ENCODE data around the gene TENM4. TPM values are rescaled to one million over a fixed set of nuclear protein-coding genes. Genes with fewer than 3 reads are reported as not detected.
A peak's percentile ranks its signal among the peaks of the same experiment; 100 is the strongest.

Gene TENM4
- total and polyA plus RNA-seq, 5 experiments from 2014 or later = not detected

DNA sequence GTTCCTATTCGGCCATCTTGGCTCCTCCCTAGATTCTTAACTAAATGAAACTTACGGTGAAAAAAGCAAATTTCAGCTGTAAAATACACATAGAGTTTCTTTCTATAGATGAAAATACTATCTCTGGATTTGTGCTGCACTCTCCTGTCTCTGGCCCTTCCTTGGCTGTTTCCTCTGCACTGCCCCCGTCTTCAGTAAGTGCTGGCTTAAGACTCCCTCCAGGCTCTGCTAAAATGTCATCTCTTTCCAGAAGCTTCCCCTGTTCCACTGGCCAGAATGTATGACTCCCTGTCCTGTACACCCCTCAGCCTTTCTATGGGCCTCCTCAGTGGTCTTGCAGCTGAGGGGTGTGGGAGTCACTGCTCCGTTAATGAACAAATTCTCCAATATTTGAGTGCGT lies 757.1 kb downstream of the TENM4 start:
- POLR2A ChIA-PET = no interaction called here
- no peak for DNase-seq
- Mint-ChIP-seq H3K27me3 (peaks cover 9 to 35% (median 19%) of the 10 kb centered on the region in 5 donors), H3K9me3 (peaks cover 0 to 15% (median 5%) of the 10 kb centered on the region in 9 donors), H3K4me3 (peak overlapping the region in 1 of 10 donors; percentile 5), H3K36me3 (peaks cover 0 to 6% (median 0%) of the 10 kb centered on the region in 3 donors), H3K4me1 (peaks cover 0 to 6% (median 1%) of the 10 kb centered on the region in 4 donors), H3K27ac (no peak overlapping the region)
- no peak for ATAC-seq

DNA sequence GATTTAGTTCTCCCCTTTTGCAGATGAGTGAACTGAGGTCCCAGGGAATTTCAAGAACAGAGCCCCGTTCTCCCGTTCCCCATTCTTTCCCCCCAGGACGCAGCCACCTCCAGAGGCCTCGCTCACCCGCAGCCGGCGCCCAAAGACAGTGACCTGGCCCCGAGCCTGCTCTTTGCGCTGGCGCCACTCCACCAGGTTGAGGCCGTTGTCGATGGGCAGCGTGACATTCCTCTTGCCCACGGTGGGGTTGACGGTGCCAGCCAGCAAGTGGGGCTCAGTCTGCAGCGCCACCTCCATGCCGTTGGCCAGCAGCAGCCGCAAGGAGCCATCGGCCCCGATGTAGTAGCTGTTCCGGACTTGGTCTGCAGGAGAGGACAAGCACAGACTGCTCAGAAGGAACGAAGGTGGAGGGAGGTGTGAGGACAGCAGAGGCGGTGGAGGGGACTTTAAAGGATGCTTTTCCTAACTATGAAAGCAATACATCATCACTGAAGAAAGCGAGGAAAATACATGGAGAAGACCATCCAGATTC lies 764.7 kb downstream of the TENM4 start:
- H3K4me1 Mint-ChIP-seq = no peaks in the 10 kb centered on the region
- DNase-seq (no peak), ATAC-seq (no peak)
- H3K27ac Mint-ChIP-seq = no peak overlapping the region
- H3K9me3 Mint-ChIP-seq = peaks cover 0 to 1% (median 0%) of the 10 kb centered on the region in 9 donors
- no peak overlapping the region for H3K4me3 Mint-ChIP-seq
- no peaks in the 10 kb centered on the region for H3K27me3 Mint-ChIP-seq
- no peaks in the 10 kb centered on the region for H3K36me3 Mint-ChIP-seq
- POLR2A ChIA-PET = no interaction called here

DNA sequence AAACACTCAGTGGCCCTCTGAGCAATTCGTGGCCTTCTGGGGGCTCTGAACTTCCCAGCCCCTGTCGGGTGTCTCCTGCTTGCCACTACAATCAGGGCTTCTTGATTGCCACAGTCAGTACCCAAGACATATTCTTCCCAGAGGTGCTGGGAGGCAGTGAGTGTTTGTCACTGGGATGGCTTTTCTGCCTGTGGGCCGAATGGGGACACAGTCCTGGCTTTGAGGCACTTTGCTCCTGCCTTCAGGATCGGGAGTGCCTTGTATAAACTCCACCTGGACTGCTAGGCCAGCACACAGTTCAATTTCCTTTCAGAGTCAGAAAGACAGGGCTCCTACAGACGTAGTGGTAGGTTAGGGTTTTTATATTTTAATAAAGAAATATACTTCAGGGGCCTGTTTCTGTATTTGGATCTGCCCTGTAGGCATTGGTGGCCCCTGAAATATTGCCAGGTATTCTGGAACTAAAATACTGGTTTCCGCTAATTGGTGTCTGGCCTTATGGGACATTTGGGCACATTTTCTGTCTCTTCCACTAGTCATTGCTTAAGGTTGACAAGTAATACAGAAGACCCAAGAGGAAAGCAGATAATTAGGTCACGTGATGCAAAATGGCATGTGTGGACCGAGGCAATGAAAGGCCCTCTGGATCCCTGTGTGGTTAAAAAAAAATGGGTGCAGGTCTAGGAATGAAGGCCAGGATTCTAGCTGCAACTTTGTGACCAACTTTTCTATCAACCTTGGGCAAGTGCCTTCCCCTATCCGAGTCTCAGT lies 767.8 kb downstream of the TENM4 start:
- Mint-ChIP-seq H3K27me3 (peaks cover 0 to 9% (median 1%) of the 10 kb centered on the region in 5 donors), H3K27ac (no peak overlapping the region), H3K4me1 (no peaks in the 10 kb centered on the region), H3K9me3 (peaks cover 0 to 2% (median 0%) of the 10 kb centered on the region in 9 donors), H3K36me3 (no peaks in the 10 kb centered on the region), H3K4me3 (no peak overlapping the region)
- DNase-seq (no peak), ATAC-seq (no peak)
- POLR2A ChIA-PET = no interaction called here

DNA sequence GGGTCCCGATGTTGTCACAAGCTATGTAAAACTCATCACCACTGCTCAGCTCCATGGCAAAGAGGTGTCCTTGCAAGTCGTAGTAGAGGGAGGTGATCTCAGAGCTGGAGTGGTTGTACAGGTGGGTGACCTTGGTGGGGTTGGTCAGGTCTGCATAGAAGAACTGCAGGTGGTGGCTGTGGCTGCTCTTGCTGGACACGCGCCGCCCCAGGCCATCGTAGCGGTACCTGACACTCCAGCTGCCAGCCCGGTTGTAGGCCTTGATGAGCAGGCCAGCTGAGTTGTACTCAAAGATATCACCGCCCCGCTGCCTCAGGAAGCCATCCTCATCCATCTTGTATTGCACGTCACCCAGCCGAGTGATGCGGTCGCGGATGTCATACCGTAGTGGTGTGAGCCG lies 771.6 kb downstream of the TENM4 start:
- Mint-ChIP-seq H3K36me3 (no peaks in the 10 kb centered on the region), H3K27me3 (peaks cover 0 to 11% (median 2%) of the 10 kb centered on the region in 5 donors), H3K4me3 (no peak overlapping the region), H3K4me1 (no peaks in the 10 kb centered on the region), H3K9me3 (peaks cover 0 to 2% (median 0%) of the 10 kb centered on the region in 9 donors), H3K27ac (no peak overlapping the region)
- no peak for ATAC-seq
- POLR2A ChIA-PET = no interaction called here
- DNase-seq = no peak

DNA sequence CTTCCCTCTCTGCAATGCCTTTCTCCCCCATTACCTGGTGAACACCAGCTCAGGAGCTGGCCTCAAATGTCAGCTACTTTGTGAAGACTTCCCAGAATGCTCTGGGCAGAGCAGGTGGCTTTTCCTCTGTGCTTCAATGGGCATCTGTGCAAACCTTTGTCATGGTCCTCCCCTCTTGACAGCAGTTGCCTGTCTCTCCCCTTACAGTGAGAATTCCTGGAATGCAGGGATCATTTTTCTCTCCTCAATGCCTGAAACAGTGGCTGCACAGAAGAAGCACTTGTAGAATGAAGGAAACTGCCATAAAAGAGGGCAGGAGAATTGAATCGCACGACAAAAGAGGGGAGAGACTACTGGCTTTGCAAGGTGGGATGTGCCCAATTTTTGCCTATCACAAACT lies 773.4 kb downstream of the TENM4 start:
- DNase-seq = no peak
- H3K27ac Mint-ChIP-seq = no peak overlapping the region
- no peak overlapping the region for H3K4me3 Mint-ChIP-seq
- H3K27me3 Mint-ChIP-seq = peaks cover 4 to 12% (median 7%) of the 10 kb centered on the region in 5 donors
- no peaks in the 10 kb centered on the region for H3K4me1 Mint-ChIP-seq
- ATAC-seq = no peak
- POLR2A ChIA-PET = no interaction called here
- H3K36me3 Mint-ChIP-seq = no peaks in the 10 kb centered on the region
- H3K9me3 Mint-ChIP-seq = peaks cover 0 to 2% (median 0%) of the 10 kb centered on the region in 9 donors

DNA sequence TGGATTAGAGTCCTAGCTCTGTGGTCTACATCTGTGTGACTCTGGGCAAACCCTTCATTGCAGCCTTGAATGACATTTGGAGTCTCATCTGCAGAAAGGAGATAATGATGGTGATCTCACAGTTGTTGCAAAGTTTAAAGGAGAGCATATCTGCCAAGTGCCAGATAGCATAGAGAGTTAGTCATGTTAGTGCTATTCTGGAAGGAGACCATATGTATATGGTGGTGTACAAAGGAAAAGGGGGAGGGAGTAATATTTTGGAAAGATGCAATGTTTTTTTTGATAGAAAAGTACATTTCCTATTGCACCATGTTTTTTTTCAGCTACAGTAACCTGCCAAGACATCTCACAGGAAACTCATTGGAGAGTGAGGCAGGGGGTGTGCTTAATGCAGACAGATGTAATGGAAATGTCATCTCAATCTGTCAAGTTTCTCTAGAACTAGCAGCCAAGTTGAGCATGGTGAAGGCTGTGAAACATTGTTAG lies 774.1 kb downstream of the TENM4 start:
- POLR2A ChIA-PET = no interaction called here

DNA sequence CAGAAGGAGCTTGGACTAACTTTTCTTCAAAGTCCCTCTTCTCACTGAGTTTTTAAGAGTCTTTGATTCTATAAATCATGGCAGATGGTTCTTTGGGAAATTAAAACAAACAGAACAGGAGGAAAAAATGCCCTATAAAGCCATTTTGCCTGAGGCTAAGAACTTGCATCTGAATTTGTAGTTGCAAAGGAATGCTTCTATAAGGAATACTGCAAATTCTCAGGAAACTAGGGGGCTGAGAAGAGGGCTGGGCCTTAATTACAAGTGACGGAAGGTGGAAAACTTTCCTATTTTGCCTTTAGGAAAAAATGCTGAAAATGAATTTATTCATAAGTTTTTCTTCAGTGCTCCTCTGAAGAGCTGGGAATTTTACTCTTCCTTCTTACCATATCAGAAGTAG lies 776.2 kb downstream of the TENM4 start:
- no peak overlapping the region for H3K27ac Mint-ChIP-seq

More for the DNA sequence above, 774.1 kb downstream of the TENM4 start:
- ATAC-seq (no peak), DNase-seq (no peak)
- Mint-ChIP-seq H3K4me3 (no peak overlapping the region), H3K27me3 (peaks cover 4 to 13% (median 11%) of the 10 kb centered on the region in 5 donors), H3K27ac (no peak overlapping the region), H3K9me3 (peaks cover 0 to 2% (median 0%) of the 10 kb centered on the region in 9 donors), H3K36me3 (no peaks in the 10 kb centered on the region), H3K4me1 (no peaks in the 10 kb centered on the region)

DNA sequence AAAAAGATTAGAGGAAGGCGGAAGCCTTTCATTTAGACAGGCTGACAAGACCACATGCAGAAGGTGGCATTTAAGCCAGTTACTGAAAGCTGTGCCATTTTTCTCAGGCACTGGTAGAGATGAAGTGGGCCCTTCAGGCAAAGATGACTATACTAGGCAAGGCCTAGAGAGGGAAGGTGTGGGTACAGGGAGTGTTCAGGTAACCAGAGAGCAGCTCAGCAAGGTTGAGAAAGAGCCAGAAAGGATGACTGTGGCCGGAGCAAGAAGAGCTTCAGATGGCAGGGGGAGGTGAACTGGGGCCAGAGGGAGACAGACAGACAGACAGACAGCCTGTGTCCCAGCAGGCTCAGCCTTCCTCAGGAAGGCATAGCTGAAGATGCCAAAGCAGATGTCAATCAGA lies 778.0 kb downstream of the TENM4 start:
- H3K27ac Mint-ChIP-seq = no peak overlapping the region
- no peak for ATAC-seq
- H3K4me3 Mint-ChIP-seq = no peak overlapping the region
- no peaks in the 10 kb centered on the region for H3K9me3 Mint-ChIP-seq
- H3K4me1 Mint-ChIP-seq = no peaks in the 10 kb centered on the region
- POLR2A ChIA-PET = no interaction called here
- no peak for DNase-seq
- no peaks in the 10 kb centered on the region for H3K36me3 Mint-ChIP-seq
- peaks cover 3 to 12% (median 4%) of the 10 kb centered on the region in 5 donors for H3K27me3 Mint-ChIP-seq

More for the DNA sequence above, 776.2 kb downstream of the TENM4 start:
- H3K9me3 Mint-ChIP-seq = peaks cover 0 to 2% (median 0%) of the 10 kb centered on the region in 9 donors
- H3K36me3 Mint-ChIP-seq = no peaks in the 10 kb centered on the region
- POLR2A ChIA-PET = no interaction called here
- ATAC-seq = no peak
- no peak overlapping the region for H3K4me3 Mint-ChIP-seq
- no peaks in the 10 kb centered on the region for H3K4me1 Mint-ChIP-seq
- H3K27me3 Mint-ChIP-seq = peaks cover 4 to 16% (median 11%) of the 10 kb centered on the region in 5 donors
- no peak for DNase-seq

DNA sequence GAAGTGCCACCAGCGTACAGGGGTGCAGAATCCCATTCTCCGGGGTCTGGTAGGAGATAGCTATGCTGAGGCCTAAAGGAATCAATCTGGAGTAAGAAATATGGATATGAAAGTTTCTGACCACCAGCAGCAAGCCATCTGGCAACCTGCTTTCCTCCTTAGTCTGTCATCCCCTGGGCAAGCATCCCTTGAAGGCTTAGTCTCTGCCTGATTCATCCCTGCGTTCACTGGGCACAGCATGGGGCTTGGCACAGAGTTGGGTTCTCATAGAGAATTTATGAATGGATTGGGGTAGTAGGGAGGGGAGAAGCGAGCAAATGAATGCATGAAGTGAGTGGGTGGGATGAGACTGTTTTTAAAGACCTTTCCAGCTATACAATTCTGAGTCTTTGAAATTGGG lies 780.4 kb downstream of the TENM4 start:
- no peak overlapping the region for H3K4me3 Mint-ChIP-seq
- POLR2A ChIA-PET = no interaction called here
- no peak for DNase-seq
- H3K9me3 Mint-ChIP-seq = no peaks in the 10 kb centered on the region
- H3K27me3 Mint-ChIP-seq = peaks cover 0 to 11% (median 7%) of the 10 kb centered on the region in 5 donors
- no peaks in the 10 kb centered on the region for H3K4me1 Mint-ChIP-seq
- H3K27ac Mint-ChIP-seq = no peak overlapping the region
- no peaks in the 10 kb centered on the region for H3K36me3 Mint-ChIP-seq
- ATAC-seq = no peak

DNA sequence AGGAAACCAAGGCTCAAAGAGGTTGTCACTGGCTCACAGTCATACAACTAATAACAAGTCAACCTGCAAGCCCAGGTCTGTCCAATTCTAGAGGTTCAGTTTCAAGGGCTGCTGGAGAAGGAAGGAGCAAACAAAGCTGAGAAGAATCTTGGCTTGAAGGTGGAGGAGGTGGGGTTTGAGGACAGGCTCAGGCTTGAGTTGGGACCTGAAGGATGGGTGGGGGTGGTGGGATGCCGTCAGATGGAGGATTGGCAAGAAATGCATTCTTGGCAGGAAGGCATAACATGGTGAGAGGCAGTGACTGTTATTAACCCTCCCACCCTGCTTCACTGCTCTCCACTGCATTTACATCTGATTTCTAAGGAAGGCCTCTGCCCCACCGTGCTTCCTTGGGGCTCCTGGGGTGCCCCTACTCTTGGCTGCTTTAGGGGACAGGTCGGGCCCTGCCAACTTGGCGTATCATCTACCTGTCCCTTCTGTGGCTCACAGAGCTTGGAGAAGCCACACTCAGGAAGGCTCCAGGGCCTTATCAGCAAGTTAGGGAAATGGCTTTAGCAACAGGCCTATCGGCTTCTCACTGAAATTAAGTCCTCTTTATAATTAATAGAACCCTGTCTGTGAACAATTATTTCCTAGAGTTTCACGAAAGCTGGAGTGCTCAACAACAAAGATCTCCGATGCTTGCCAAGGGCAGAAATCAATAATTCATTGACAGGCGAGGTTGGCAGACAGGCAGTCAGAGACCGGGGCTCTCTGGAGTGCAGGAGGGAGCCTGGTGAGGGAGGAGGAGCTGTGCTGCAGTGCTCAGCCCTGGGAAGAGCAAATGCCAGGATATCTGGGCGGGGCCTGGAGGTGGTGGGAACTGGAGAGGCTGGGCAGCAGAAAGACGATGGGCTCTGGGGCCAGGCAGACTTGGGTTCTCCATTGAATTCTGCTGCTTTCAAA lies 781.2 kb downstream of the TENM4 start:
- Mint-ChIP-seq H3K4me1 (no peaks in the 10 kb centered on the region), H3K27ac (peak overlapping the region in 2 of 10 donors; percentile 57 to 60), H3K36me3 (no peaks in the 10 kb centered on the region), H3K9me3 (no peaks in the 10 kb centered on the region), H3K4me3 (no peak overlapping the region), H3K27me3 (peaks cover 0 to 11% (median 7%) of the 10 kb centered on the region in 5 donors)
- ATAC-seq (no peak), DNase-seq (no peak)
- POLR2A ChIA-PET = no interaction called here

DNA sequence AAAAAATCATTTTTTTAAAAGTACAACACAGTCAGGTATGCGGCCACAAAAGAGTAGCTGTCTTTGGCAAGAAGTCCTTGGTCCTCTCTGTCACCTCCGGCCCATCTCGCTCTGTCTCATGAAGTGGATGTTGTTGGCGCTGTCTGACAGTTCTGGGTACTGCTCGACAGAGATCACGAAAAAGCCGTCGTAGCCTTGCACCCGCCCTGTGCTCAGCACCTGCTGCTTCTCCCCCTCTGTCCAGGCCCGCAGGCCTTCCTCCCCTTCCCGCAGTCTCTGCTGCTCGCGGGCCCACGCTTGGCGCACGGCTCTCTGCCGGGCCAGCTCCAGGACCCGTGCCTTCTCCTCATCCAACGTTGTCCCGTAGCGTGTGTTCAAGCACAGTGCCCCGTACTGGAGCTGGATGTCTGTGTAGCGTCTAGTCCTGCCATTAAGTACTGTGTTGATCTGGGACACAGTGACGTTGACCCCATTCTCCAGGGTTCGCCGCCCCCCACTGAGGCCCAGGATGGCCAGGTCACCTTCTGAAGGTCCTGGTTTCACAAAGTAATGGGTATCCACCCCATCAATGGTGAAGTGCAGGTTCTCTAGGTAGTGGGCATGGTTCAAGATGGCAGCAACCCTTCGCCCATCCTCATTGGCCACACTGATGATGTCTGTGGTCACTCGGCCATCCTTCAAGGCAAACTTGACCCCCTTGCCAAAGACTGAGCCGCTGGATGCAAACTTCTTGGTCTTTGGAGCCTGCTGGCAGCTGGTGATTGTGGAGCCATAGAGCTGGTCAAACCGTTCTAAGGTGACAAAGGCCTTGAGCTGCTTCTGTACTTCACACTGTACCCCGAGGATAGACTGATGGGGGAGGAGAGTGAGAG lies 782.6 kb downstream of the TENM4 start:
- POLR2A ChIA-PET = no interaction called here
- Mint-ChIP-seq H3K4me3 (no peak overlapping the region), H3K27me3 (peaks cover 0 to 11% (median 7%) of the 10 kb centered on the region in 5 donors), H3K27ac (no peak overlapping the region), H3K9me3 (no peaks in the 10 kb centered on the region), H3K4me1 (no peaks in the 10 kb centered on the region), H3K36me3 (no peaks in the 10 kb centered on the region)
- no peak for DNase-seq
- no peak for ATAC-seq

DNA sequence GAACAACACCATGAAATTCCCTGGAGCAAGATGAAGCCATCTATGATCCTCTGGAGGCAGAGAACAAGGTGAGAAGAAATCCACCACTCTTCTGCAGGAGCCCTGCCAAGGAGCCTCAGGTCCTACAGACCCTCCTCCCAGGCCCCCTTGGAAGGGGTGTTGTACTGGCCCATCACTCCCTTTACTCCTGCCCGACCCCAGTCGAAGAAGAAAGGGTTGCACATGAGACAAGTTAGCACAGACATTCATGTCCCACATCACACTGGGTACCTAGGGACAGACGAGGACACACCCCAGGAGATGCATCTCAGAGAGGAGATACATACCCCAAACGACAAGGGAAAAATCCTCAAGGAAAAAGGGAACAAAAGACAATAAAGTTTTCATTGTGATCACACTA lies 783.4 kb downstream of the TENM4 start:
- Mint-ChIP-seq H3K27ac (no peak overlapping the region), H3K27me3 (peaks cover 0 to 4% (median 3%) of the 10 kb centered on the region in 5 donors), H3K4me1 (no peaks in the 10 kb centered on the region), H3K36me3 (no peaks in the 10 kb centered on the region), H3K4me3 (peak overlapping the region in 1 of 10 donors; percentile 38), H3K9me3 (no peaks in the 10 kb centered on the region)
- no peak for DNase-seq
- ATAC-seq = no peak
- POLR2A ChIA-PET = no interaction called here

All from naive thymus-derived CD8-positive, alpha-beta T cell (primary cell).